OCI-LY7 (cell line): Measurements from ENCODE around the gene IPO4. TPM values are rescaled to one million over a fixed set of nuclear protein-coding genes. Genes with fewer than 3 reads are reported as not detected.

Experiments
- BruUV-seq: library from RNA; stranded (reverse); fragments of 400-500 nt; replicated peaks from 2 replicates; lab custom pipeline; 2021; lab: Mats Ljungman, UMichigan
- CTCF ChIA-PET: fragments of 300-600 bp; sonication (Branson Sonifier 250); formaldehyde crosslinking; loops from one replicate; lab custom pipeline; 2022; ENCODE audit warnings: antibody characterized with exemption; ENCODE audit not compliant: unreplicated experiment; lab: Charles Lee
- POLR2A ChIA-PET: fragments of 300-600 bp; sonication (Branson Sonifier 250); formaldehyde crosslinking; loops from one replicate; lab custom pipeline; 2022; ENCODE audit warnings: antibody characterized with exemption; lab: Charles Lee
- DNase-seq: peaks from one replicate; pipeline ENCODE4 v3.0.0-alpha.2; 2015; ENCODE audit warnings: low spot score
- H2AFZ ChIP-seq: fragments of 200-600 bp; sonication (generic), shearing (Covaris generic); 2 replicates; pipeline ENCODE4 v1.6.1; 2014; ENCODE audit warnings: mild to moderate bottlenecking, antibody characterized with exemption, low read length, moderate library complexity
- H3K27ac ChIP-seq: fragments of 200-600 bp; sonication (generic); 2 replicates; pipeline ENCODE4 v1.5.1; 2014; ENCODE audit warnings: mixed run types, low read depth, mild to moderate bottlenecking, moderate library complexity, low read length, inconsistent platforms; ENCODE audit not compliant: poor library complexity, severe bottlenecking
- H3K36me3 ChIP-seq: fragments of 200-600 bp; sonication (generic); 2 replicates; pipeline ENCODE4 v1.6.1; 2014; ENCODE audit warnings: mild to moderate bottlenecking, antibody characterized with exemption, low read length, moderate library complexity, mixed read lengths; ENCODE audit not compliant: insufficient read depth
- H3K4me1 ChIP-seq: fragments of 200-600 bp; sonication (generic); 2 replicates; pipeline ENCODE4 v1.5.1; 2014; ENCODE audit warnings: mild to moderate bottlenecking, low read length; ENCODE audit not compliant: insufficient read depth, poor library complexity, severe bottlenecking
- H3K4me2 ChIP-seq: fragments of 200-600 bp; sonication (generic); 2 replicates; pipeline ENCODE4 v1.6.1; 2014; ENCODE audit warnings: mild to moderate bottlenecking, low read length
- H3K4me3 ChIP-seq: fragments of 200-600 bp; sonication (generic); 2 replicates; pipeline ENCODE4 v1.5.1; 2014; ENCODE audit warnings: mild to moderate bottlenecking, low read depth, low read length; ENCODE audit not compliant: poor library complexity, severe bottlenecking
- H3K79me2 ChIP-seq: fragments of 200-600 bp; sonication (generic); 2 replicates; pipeline ENCODE4 v1.6.1; 2016; ENCODE audit warnings: low read depth, mild to moderate bottlenecking, low read length, moderate library complexity, mixed read lengths; ENCODE audit not compliant: insufficient read depth
- H3K9me2 ChIP-seq: fragments of 200-600 bp; sonication (generic); 2 replicates; pipeline ENCODE4 v1.6.1; 2016; ENCODE audit warnings: mild to moderate bottlenecking, low read length, mixed read lengths; ENCODE audit not compliant: insufficient read depth
- H3K9me3 ChIP-seq: fragments of 200-600 bp; sonication (generic); 2 replicates; pipeline ENCODE4 v1.6.1; 2014; ENCODE audit warnings: mild to moderate bottlenecking, mixed run types, low read length, mixed read lengths
- H4K20me1 ChIP-seq: fragments of 200-600 bp; sonication (generic); 2 replicates; pipeline ENCODE4 v1.6.1; 2014; ENCODE audit warnings: mild to moderate bottlenecking, antibody characterized with exemption, low read length, moderate library complexity, mixed read lengths; ENCODE audit not compliant: insufficient read depth
- EZH2phosphoT487 ChIP-seq: fragments of 200-600 bp; sonication (generic); IDR thresholded peaks from 2 replicates; pipeline ENCODE4 v1.6.1; 2018; ENCODE audit warnings: low read depth, borderline replicate concordance, mild to moderate bottlenecking, mixed run types, antibody characterized with exemption, low read length, moderate library complexity, mixed read lengths
- intact Hi-C: fragments of 100-400 bp; cut with micrococcal nuclease; formaldehyde crosslinking; loops from one replicate; pipeline ENCODE4 v1.10.0; 2022; ENCODE audit not compliant: unreplicated experiment
- total RNA-seq, 2 experiments: library from RNA; depleted of rRNA in 1 of 2; stranded (reverse); fragments of >200 nt in 1 of 2; shearing (Covaris generic) in 1 of 2; gene quantifications; 2 replicates each; pipeline ENCODE4 v1.2.3, GENCODE V29; 2014 to 2022
- TF ChIP-seq, protein P1 (sequence below): fragments of 200-600 bp; sonication (generic); conservative IDR thresholded peaks from 2 replicates; pipeline ENCODE4 v1.5.1; 2014; ENCODE audit warnings: mild to moderate bottlenecking, antibody characterized with exemption, low read length, moderate library complexity, mixed read lengths

IPO4 gene
- total RNA-seq, 2 experiments from 2014 or later, result 53.1 to 59.2 TPM

DNA sequence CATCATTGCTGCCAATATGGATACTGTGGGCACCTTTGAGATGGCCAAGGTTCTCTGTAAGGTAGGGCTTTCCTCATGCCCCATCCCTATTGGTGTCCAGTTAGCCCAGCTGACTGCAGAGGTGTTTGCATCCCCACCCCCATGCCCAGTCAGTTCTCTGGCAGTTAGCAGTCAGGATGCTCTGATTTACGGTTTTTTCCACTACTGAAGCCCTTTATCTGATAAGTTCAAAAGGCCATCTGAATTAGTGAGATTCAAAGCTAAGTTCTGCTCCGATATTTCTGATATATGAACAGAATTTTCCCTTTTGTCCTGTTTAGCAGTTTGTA, 44.9 kb upstream of the IPO4 start:
- Histone ChIP-seq H3K4me3 (peak overlapping the region; percentile 84), H3K9me3 (no peaks in the 10 kb centered on the region), H2AFZ (no peak overlapping the region), H3K27ac (peak overlapping the region; percentile 74), H3K4me2 (peak overlapping the region; percentile 87), H3K4me1 (peaks cover 30% of the 10 kb centered on the region), H3K79me2 (peaks cover 39% of the 10 kb centered on the region), H3K9me2 (no peaks in the 10 kb centered on the region), H3K36me3 (peaks cover 50% of the 10 kb centered on the region), H4K20me1 (no peaks in the 10 kb centered on the region)
- CTCF ChIA-PET, result no interaction called here
- no TSS peak for BruUV-seq
- POLR2A ChIA-PET, result interaction anchor here (0.6 to 1.5 kb wide), 3 partner anchors 9 to 41 kb away, joined by 4 to 8 read pairs (median 4); partner anchors contain the start of genes CHMP4A and TINF2
- TF ChIP-seq, protein P1, sequence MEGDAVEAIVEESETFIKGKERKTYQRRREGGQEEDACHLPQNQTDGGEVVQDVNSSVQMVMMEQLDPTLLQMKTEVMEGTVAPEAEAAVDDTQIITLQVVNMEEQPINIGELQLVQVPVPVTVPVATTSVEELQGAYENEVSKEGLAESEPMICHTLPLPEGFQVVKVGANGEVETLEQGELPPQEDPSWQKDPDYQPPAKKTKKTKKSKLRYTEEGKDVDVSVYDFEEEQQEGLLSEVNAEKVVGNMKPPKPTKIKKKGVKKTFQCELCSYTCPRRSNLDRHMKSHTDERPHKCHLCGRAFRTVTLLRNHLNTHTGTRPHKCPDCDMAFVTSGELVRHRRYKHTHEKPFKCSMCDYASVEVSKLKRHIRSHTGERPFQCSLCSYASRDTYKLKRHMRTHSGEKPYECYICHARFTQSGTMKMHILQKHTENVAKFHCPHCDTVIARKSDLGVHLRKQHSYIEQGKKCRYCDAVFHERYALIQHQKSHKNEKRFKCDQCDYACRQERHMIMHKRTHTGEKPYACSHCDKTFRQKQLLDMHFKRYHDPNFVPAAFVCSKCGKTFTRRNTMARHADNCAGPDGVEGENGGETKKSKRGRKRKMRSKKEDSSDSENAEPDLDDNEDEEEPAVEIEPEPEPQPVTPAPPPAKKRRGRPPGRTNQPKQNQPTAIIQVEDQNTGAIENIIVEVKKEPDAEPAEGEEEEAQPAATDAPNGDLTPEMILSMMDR, result no peak
- no peak for TF ChIP-seq EZH2phosphoT487
- intact Hi-C loops, result no loop called here
- no peak for DNase-seq

DNA sequence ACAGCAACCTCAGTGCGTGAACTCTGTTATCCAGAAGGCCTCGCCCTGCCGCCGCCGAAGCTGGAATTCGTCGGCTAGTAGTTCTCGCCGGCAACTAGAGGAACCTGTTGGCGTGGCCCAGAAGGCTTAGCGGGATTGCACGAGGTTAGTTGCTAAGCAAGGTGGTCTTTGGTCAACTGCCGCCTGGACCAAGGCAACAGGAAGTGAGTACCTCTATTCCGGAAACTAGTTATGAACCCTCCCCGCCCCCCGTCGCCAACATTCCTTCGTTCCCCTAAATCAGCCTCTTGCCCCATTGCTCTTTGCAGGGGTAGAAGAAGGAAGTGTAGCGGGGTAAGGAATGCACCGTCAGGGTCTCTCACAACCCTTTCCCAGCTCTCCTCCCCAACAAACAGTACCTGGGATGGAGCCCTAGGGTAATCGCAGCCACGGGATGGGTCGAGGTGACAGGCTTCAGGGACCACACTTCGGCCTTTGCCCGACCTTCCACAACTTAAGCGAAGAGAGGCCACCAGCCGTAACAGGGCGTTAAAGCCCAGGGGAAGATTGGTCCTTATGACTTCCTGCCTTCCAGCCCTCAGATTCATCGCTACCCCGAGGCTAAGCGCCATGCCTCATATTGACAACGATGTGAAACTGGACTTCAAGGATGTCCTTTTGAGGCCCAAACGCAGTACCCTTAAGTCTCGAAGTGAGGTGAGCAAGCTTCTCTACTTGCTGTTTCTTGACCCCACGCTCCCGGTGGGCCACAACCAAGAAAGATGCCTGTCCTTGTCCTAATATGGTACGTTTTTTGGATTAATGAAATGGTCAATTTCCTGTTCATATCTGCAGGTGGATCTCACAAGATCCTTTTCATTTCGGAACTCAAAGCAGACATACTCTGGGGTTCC, 44.3 kb upstream of the IPO4 start, which contains the start of gene GMPR2:
Gene GMPR2, plus strand, starts transcription at position 285 of the 893 bp plus-strand sequence. Its CDS starts 325 bp downstream, at position 610.
- TF ChIP-seq, protein P1, result no peak
- no peak for TF ChIP-seq EZH2phosphoT487
- Histone ChIP-seq H3K9me3 (no peaks in the 10 kb centered on the region), H4K20me1 (no peaks in the 10 kb centered on the region), H3K9me2 (no peaks in the 10 kb centered on the region), H3K4me1 (peaks cover 30% of the 10 kb centered on the region), H3K36me3 (peaks cover 50% of the 10 kb centered on the region), H3K79me2 (peaks cover 42% of the 10 kb centered on the region), H3K4me2 (peak within 1 kb of the TSS; percentile 87), H3K27ac (peak within 1 kb of the TSS; percentile 74), H3K4me3 (peak within 1 kb of the TSS; percentile 84), H2AFZ (peak within 1 kb of the TSS; percentile 94)
- ChIA-PET POLR2A (interaction anchor here (0.5 to 1.5 kb wide), 4 partner anchors 9 to 116 kb away, joined by 4 to 8 read pairs (median 4); partner anchors contain the start of genes CHMP4A and TINF2), CTCF (interaction anchor here (0.7 kb wide), 1 partner anchor 60 kb away, joined by 3 read pairs; no protein-coding TSS in a partner anchor)
- DNase-seq, result peak; percentile 23
- intact Hi-C loops, result loop anchor here (1.0 kb wide), 1 partner anchor 20 kb away; the partner anchor contains the start of gene CHMP4A
- BruUV-seq, result TSS peak; percentile 76
